Measurements from ENCODE around the gene NENF.

NENF gene

GRCh38 chr1:212401838-212402582, 30.7 kb upstream of the NENF start:
- no peak overlapping the region for H3K4me3 ChIP-seq (replicated peaks; ENCODE audit: low read depth, low read length)
- no peak for TF ChIP-seq CTCF (IDR thresholded peaks at IDR 0.05; ENCODE audit: low read length, missing control alignments)
- peak; percentile 57 for DNase-seq (ENCODE audit: low read depth)

GRCh38 chr1:212402666-212403321, 29.9 kb upstream of the NENF start:
- no peak for TF ChIP-seq CTCF (IDR thresholded peaks at IDR 0.05; ENCODE audit: low read length, missing control alignments)
- H3K4me3 ChIP-seq (replicated peaks; ENCODE audit: low read depth, low read length) = no peak overlapping the region
- DNase-seq (ENCODE audit: low read depth) = no peak

GRCh38 chr1:212410231-212410820, 22.4 kb upstream of the NENF start:
- H3K4me3 ChIP-seq (replicated peaks; ENCODE audit: low read depth, low read length) = no peak overlapping the region
- TF ChIP-seq CTCF (IDR thresholded peaks at IDR 0.05; ENCODE audit: low read length, missing control alignments) = no peak
- no peak for DNase-seq (ENCODE audit: low read depth)

GRCh38 chr1:212412374-212412773, 20.3 kb upstream of the NENF start:
- TF ChIP-seq CTCF (IDR thresholded peaks at IDR 0.05; ENCODE audit: low read length, missing control alignments) = no peak
- H3K4me3 ChIP-seq (replicated peaks; ENCODE audit: low read depth, low read length) = no peak overlapping the region
- no peak for DNase-seq (ENCODE audit: low read depth)

- peak; percentile 18 for DNase-seq (ENCODE audit: low read depth)
- no peak for TF ChIP-seq CTCF (IDR thresholded peaks at IDR 0.05; ENCODE audit: low read length, missing control alignments)
Observed at GRCh38 chr1:212413902-212414327, 18.8 kb upstream of the NENF start.

GRCh38 chr1:212414328-212415106, 18.2 kb upstream of the NENF start, which contains the start of gene PACC1:
TSS of gene PACC1 (minus strand) at chr1:212414886. CDS start at chr1:212414757, 129 bp downstream.
- DNase-seq (ENCODE audit: low read depth) = peak; percentile 84
- TF ChIP-seq CTCF (IDR thresholded peaks at IDR 0.05; ENCODE audit: low read length, missing control alignments) = no peak

More at GRCh38 chr1:212413902-212414327, 18.8 kb upstream of the NENF start:
- peak overlapping the region; percentile 91 for H3K4me3 ChIP-seq (replicated peaks; ENCODE audit: low read depth, low read length)

More at GRCh38 chr1:212414328-212415106, 18.2 kb upstream of the NENF start, which contains the start of gene PACC1:
- peak within 1 kb of the TSS; percentile 91 for H3K4me3 ChIP-seq (replicated peaks; ENCODE audit: low read depth, low read length)
